NK-92 (cell line): ENCODE data around the gene EDC4.

Source experiments
- DNase-seq: peaks from one replicate; lab custom pipeline; 2025; ENCODE audit not compliant: unreplicated experiment; lab: John Stamatoyannopoulos, UW

The EDC4 gene

DNA sequence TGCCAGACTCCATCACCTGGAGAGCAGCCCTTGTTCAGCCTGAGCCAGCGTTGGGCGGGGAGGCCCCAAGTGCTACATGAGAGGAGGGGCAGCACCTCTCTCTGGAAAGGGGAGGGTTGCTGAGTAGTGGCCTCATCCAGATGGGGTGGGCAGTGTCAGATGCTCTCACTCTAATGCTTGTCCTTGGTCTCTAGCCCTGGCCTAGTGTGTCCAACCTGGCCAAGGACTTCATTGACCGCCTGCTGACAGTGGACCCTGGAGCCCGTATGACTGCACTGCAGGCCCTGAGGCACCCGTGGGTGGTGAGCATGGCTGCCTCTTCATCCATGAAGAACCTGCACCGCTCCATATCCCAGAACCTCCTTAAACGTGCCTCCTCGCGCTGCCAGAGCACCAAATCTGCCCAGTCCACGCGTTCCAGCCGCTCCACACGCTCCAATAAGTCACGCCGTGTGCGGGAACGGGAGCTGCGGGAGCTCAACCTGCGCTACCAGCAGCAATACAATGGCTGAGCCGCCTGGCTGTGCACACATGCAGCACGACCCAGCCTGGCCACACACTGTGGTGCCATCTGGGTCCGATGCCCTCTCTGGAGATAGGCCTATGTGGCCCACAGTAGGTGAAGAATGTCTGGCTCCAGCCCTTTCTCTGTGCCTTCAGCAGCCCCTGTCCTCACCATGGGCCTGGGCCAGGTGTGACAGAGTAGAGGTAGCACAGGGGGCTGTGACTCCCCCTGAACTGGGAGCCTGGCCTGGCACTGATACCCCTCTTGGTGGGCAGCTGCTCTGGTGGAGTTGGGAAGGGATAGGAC lies 54.5 kb downstream of the EDC4 start:
- DNase-seq, result no peak

GRCh38 chr16:67928147-67928546 lies 55.3 kb downstream of the EDC4 start:
- no peak for DNase-seq

GRCh38 chr16:67928561-67929364 lies 55.9 kb downstream of the EDC4 start:
- no peak for DNase-seq

GRCh38 chr16:67930191-67930590 lies 57.3 kb downstream of the EDC4 start:
- no peak for DNase-seq

DNA sequence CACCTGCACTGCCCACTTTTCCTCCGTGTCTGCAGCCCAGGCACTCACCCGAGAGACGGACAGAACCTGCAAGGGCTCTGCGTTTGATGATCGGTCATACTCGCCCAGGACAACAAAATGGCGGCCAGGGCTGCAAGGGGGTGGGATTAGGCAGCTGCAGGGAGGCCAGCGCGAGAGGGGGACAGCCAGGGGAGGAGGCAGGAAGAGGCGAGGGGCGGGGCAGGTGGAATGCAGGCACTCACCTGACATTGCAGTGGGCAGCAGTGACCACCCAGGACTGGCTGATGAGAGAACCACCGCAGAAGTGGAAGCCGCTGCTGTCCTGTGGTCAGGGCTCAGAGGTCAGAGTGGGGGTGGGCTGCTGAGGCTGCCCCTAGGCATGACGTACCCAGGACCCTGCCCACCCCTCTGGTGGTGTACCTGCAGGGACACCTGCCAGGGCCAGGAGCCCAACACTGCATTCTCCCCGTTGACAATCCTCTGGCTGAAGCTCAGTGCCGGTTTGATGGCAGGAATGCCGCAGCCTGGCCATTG lies 57.9 kb downstream of the EDC4 start:
- DNase-seq, result no peak
